Sigmoid colon (tissue), 7 donors: Measurements from ENCODE around the gene MILR1. TPM values are rescaled to one million over a fixed set of nuclear protein-coding genes. Genes with fewer than 3 reads are reported as not detected.
"Not testable (repeated sequence)": the region's sequence is repeated elsewhere in the genome, so short reads cannot be mapped to it uniquely, and the experiment has no call there.

Experiments used
- DNase-seq: peaks from one replicate; pipeline ENCODE4 v3.0.0-alpha.2; 2019
- H3K27ac ChIP-seq, 4 donors: fragments of 200-600 bp; sonication (generic); one replicate each; pipeline ENCODE4 v1.5.1; 2016 to 2019; ENCODE audit warnings: mild to moderate bottlenecking in 1 of 4
- H3K27me3 ChIP-seq, 3 donors: fragments of 200-600 bp; sonication (generic); one replicate each; pipeline ENCODE4 v1.5.1; 2019; ENCODE audit warnings: mild to moderate bottlenecking in 1 of 3
- H3K36me3 ChIP-seq, 4 donors: fragments of 200-600 bp; sonication (generic); one replicate each; pipeline ENCODE4 v1.5.1; 2016 to 2019
- H3K4me1 ChIP-seq, 4 donors: fragments of 200-600 bp; sonication (generic); one replicate each; pipeline ENCODE4 v1.5.1; 2017 to 2019
- H3K4me3 ChIP-seq, 4 donors: fragments of 200-600 bp; sonication (generic); one replicate each; pipeline ENCODE4 v1.5.1; 2017 to 2019; ENCODE audit warnings: mild to moderate bottlenecking in 2 of 4, moderate library complexity in 1 of 4
- H3K9me3 ChIP-seq, 4 donors: fragments of 200-600 bp in 3 of 4; sonication (generic) in 3 of 4; one replicate each; pipeline versions ENCODE4 v1.5.1 to v1.6.1; 2013 to 2019
- CTCF ChIP-seq, 4 experiments: fragments of 450-650 bp in 3 of 4; fragments of 200-600 bp in 1 of 4; IDR thresholded peaks; one replicate each; pipeline ENCODE4 v1.5.1; 2016 to 2019; ENCODE audit warnings: antibody characterized with exemption in 4 of 4, mild to moderate bottlenecking in 3 of 4, moderate library complexity in 2 of 4
- EP300 ChIP-seq, 4 donors: sonication (generic); formaldehyde crosslinking; IDR thresholded peaks; one replicate each; pipeline ENCODE4 v1.6.1; 2017; ENCODE audit warnings: antibody characterized with exemption in 4 of 4
- POLR2A ChIP-seq, 2 donors: fragments of 450-650 bp; IDR thresholded peaks; one replicate each; pipeline ENCODE4 v1.6.1; 2016; ENCODE audit warnings: antibody characterized with exemption in 2 of 2, mild to moderate bottlenecking in 2 of 2, moderate library complexity in 2 of 2
- POLR2AphosphoS5 ChIP-seq, 4 donors: sonication (generic); formaldehyde crosslinking; IDR thresholded peaks; one replicate each; pipeline ENCODE4 v1.6.1; 2017; ENCODE audit warnings: antibody characterized with exemption in 4 of 4
- WGBS, 2 donors: extraction: QIAGEN DNeasy Blood & Tissue Kit; methylation state at CpG; one replicate each; pipeline ENCODE4 v1.1.7; 2013; 5-methylcytosine and 5-hydroxymethylcytosine counted together
- intact Hi-C: fragments of 100-400 bp; cut with DNase I; formaldehyde crosslinking; loops from one replicate; pipeline ENCODE4 v1.15.1; 2023
- polyA plus RNA-seq, 3 donors: library from polyadenylated mRNA; stranded (reverse); fragments of 200-250 nt; gene quantifications; one replicate each; pipeline ENCODE4 v1.2.3, GENCODE V29; 2013
- total RNA-seq, 4 donors: library from RNA; depleted of rRNA; stranded (reverse); fragments of >200 nt; gene quantifications; one replicate each; pipeline ENCODE4 v1.1.0, GENCODE V29; 2016
- donor health status: healthy with polysubstance abuse.
- donor health status: Bipolar disorder and iron deficiency.
- donor health status: healthy.

The MILR1 gene
- total and polyA plus RNA-seq, 7 donors, result 1.8 to 7.8 (median 4.4) TPM

GRCh38 chr17:64420143-64420670 lies 28.7 kb upstream of the MILR1 start:
- H3K4me1 ChIP-seq, result peaks cover 0 to 12% (median 3%) of the 10 kb centered on the region in 4 donors
- WGBS, 2 donors, result 22 to 34% methylated on average over 6 of the region's 6 CpGs
- intact Hi-C loops, result loop anchor here (10.0 kb wide), 1 partner anchor 225 kb away; no protein-coding TSS in a partner anchor
- H3K27me3 ChIP-seq, result no peaks in the 10 kb centered on the region
- no peaks in the 10 kb centered on the region for H3K36me3 ChIP-seq
- no peak overlapping the region for H3K27ac ChIP-seq
- TF ChIP-seq CTCF (IDR thresholded peaks at IDR 0.05), result peak; percentile 40 to 64 (median 48)
- no peak for TF ChIP-seq EP300 (IDR thresholded peaks at IDR 0.05)
- H3K9me3 ChIP-seq, result no peaks in the 10 kb centered on the region
- no peak for DNase-seq
- H3K4me3 ChIP-seq, result no peak overlapping the region

GRCh38 chr17:64422121-64422520 lies 26.8 kb upstream of the MILR1 start:
- not testable (repeated sequence) for H3K36me3 ChIP-seq, H3K27ac ChIP-seq, H3K27me3 ChIP-seq, H3K9me3 ChIP-seq, H3K4me3 ChIP-seq
- WGBS, 2 donors, result 86 to 92% methylated on average over 9 of the region's 9 CpGs
- H3K4me1 ChIP-seq, result peaks cover 0 to 12% (median 3%) of the 10 kb centered on the region in 4 donors
- intact Hi-C loops, result loop anchor here (10.0 kb wide), 1 partner anchor 223 kb away; no protein-coding TSS in a partner anchor
- DNase-seq, result peak; percentile 29

GRCh38 chr17:64423881-64424280 lies 25.0 kb upstream of the MILR1 start:
- Histone ChIP-seq H3K27me3 (no peaks in the 10 kb centered on the region), H3K9me3 (no peaks in the 10 kb centered on the region), H3K36me3 (no peaks in the 10 kb centered on the region), H3K4me3 (no peak overlapping the region), H3K27ac (no peak overlapping the region), H3K4me1 (peaks cover 0 to 7% (median under 1%) of the 10 kb centered on the region in 4 donors)
- 44 to 72% methylated on average over 3 of the region's 3 CpGs for WGBS, 2 donors
- intact Hi-C loops, result loop anchor here (10.0 kb wide), 1 partner anchor 221 kb away; no protein-coding TSS in a partner anchor
- no peak for TF ChIP-seq CTCF (IDR thresholded peaks at IDR 0.05)
- TF ChIP-seq POLR2AphosphoS5 (IDR thresholded peaks at IDR 0.05), result no peak
- no peak for TF ChIP-seq EP300 (IDR thresholded peaks at IDR 0.05)
- TF ChIP-seq POLR2A (IDR thresholded peaks at IDR 0.05), result no peak
- DNase-seq, result peak; percentile 28

- TF ChIP-seq POLR2A (IDR thresholded peaks at IDR 0.05), result no peak
- no peak for TF ChIP-seq CTCF (IDR thresholded peaks at IDR 0.05)
- WGBS, 2 donors, result 46 to 86% methylated on average over 1 of the region's 1 CpG
- peaks cover 0 to 5% (median 0%) of the 10 kb centered on the region in 4 donors for H3K4me1 ChIP-seq
- no peak overlapping the region for H3K4me3 ChIP-seq
- H3K9me3 ChIP-seq, result no peaks in the 10 kb centered on the region
- intact Hi-C loops, result loop anchor here (10.0 kb wide), 1 partner anchor 220 kb away; no protein-coding TSS in a partner anchor
- DNase-seq, result no peak
- no peaks in the 10 kb centered on the region for H3K36me3 ChIP-seq
- H3K27me3 ChIP-seq, result no peaks in the 10 kb centered on the region
- no peak overlapping the region for H3K27ac ChIP-seq
Measured at GRCh38 chr17:64424324-64424849, 24.5 kb upstream of the MILR1 start.

GRCh38 chr17:64425191-64425590 lies 23.7 kb upstream of the MILR1 start:
- DNase-seq, result no peak
- Histone ChIP-seq H3K4me3 (no peak overlapping the region), H3K27me3 (no peaks in the 10 kb centered on the region), H3K36me3 (no peaks in the 10 kb centered on the region), H3K4me1 (peaks cover 0 to 2% (median 0%) of the 10 kb centered on the region in 4 donors), H3K9me3 (no peaks in the 10 kb centered on the region), H3K27ac (no peak overlapping the region)
- intact Hi-C loops, result loop anchor here (10.0 kb wide), 1 partner anchor 220 kb away; no protein-coding TSS in a partner anchor
- WGBS, 2 donors, result 87 to 88% methylated on average over 3 of the region's 3 CpGs
- TF ChIP-seq POLR2AphosphoS5 (IDR thresholded peaks at IDR 0.05), result no peak
- TF ChIP-seq CTCF (IDR thresholded peaks at IDR 0.05), result no peak
- TF ChIP-seq EP300 (IDR thresholded peaks at IDR 0.05), result no peak
- TF ChIP-seq POLR2A (IDR thresholded peaks at IDR 0.05), result no peak
